ENCODE data around the gene RBPJ.

The RBPJ gene

DNA sequence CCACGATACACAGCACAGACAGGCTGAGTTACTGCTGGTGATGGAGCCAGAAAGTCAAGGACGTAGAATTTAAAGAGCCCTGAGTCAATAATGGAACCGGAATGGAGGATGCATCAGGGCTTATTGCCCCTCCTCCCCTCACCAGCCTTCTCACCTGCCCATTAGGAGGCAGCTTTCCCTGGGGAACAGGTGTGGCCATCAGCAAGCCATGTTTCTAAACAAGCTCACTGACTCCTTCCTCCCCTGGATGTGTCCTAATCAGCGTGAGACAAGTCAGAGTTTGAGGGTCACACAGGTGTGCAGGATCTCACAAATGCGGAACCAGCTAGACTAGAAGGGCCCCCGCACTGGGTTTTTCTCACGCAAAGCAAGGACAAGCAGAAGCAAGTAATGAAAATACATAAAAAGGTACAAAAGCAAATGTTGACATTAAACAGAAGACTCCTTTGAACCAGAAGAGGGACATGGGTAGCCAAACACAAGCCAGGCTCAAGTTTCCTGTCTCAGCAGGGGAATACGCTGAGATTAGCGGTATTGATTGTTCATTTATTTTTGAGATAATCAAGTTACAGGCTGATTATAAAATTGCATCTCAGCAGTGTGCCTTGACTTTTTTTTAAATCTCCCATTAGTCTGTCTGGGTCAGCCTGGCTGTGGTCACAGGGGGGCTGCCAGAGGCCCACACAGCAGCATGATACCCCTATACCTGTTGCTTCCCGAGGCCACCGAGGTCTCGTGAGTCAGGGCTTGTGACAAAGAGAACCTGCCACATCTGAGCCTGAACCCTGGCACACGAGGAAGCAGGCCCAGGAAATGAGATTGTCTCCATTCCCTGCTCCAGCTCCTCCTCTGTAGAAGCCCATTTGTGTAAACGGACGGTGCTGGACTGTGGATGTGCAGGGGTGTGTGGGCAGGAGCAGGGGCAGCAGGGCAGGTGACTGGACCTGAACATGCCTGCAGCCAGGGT is 132.0 kb downstream of the RBPJ start:
- Mint-ChIP-seq H3K4me1 (no peaks in the 10 kb centered on the region), H3K27me3 (no peaks in the 10 kb centered on the region), H3K4me3 (no peak overlapping the region), H3K9me3 (no peaks in the 10 kb centered on the region), H3K27ac (ENCODE audit: low read depth) (no peak overlapping the region), H3K36me3 (ENCODE audit: insufficient read depth) (peaks cover 3% of the 10 kb centered on the region)
- no peak for ATAC-seq (replicated peaks; ENCODE audit: extremely low read depth, poor library complexity, severe bottlenecking)
- DNase-seq (ENCODE audit: low spot score in 2 of 2): no peak

DNA sequence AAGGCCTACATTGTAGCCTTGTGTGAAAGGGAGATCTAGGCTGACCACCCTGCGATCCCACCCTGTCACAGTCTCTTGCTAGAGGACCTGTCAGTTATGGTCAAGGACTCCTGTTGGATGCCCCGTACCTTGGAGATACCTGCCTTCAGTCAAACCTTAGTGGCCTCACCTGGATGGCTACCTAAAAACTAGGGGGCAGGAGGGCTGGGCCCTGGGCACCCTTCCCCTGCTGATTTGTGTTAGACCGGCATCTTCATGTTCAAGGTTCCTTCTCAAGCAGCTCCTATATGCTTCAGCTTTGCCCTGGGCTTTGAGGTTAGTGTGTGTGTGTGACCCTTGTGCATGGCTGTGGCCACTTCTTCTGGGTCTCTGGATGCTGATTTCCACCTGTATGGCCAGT is 134.1 kb downstream of the RBPJ start:
- DNase-seq (ENCODE audit: low spot score in 2 of 2) (no peak), ATAC-seq (replicated peaks; ENCODE audit: extremely low read depth, poor library complexity, severe bottlenecking) (no peak)
- Mint-ChIP-seq H3K27ac (ENCODE audit: low read depth) (no peak overlapping the region), H3K4me3 (no peak overlapping the region), H3K9me3 (no peaks in the 10 kb centered on the region), H3K36me3 (ENCODE audit: insufficient read depth) (peaks cover 3% of the 10 kb centered on the region), H3K4me1 (peaks cover 5% of the 10 kb centered on the region), H3K27me3 (no peaks in the 10 kb centered on the region)

DNA sequence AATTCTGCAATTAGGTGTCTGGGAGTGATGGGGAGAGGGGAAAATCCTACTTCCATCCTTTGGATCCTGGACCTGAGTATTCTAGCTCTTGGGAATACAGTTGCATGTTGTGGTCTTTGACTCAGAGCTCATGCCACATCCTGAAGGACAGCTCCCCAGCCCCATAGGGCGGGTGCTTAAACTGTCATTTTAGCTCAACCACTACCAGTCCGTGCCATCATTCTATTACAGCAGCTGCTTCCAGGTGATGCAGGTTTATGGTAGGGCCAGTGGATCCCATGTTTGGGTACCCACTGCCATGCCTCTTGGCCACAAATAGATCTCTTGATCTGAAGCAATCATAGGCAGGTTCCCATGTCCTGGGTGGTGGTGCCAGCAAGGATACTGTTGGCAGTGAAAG is 134.8 kb downstream of the RBPJ start:
- Mint-ChIP-seq H3K27ac (ENCODE audit: low read depth) (no peak overlapping the region), H3K4me1 (peaks cover 5% of the 10 kb centered on the region), H3K36me3 (ENCODE audit: insufficient read depth) (peaks cover 3% of the 10 kb centered on the region), H3K4me3 (no peak overlapping the region), H3K9me3 (no peaks in the 10 kb centered on the region), H3K27me3 (no peaks in the 10 kb centered on the region)
- ATAC-seq (replicated peaks; ENCODE audit: extremely low read depth, poor library complexity, severe bottlenecking) (no peak), DNase-seq (ENCODE audit: low spot score in 2 of 2) (no peak)

DNA sequence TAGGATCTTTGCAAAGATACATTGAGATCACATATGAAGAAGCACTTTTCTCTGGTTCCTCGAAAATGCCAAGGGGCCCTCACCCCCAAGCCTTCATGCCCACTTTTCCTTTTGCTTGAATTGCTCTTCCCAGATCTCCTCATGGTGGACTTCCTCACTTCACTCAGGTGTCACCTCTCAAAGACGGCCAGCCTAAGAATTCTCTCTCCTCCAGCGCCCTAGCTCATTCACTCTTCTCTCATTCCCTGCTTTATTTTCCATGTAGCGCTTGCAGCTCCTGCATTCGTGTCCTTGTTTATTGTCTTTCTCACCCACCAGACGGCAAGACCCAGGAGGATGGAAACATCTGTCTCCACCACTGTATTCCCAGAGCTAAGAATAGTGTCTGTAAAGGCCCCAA is 136.6 kb downstream of the RBPJ start:
- Mint-ChIP-seq H3K9me3 (no peaks in the 10 kb centered on the region), H3K36me3 (ENCODE audit: insufficient read depth) (peaks cover 3% of the 10 kb centered on the region), H3K27ac (ENCODE audit: low read depth) (no peak overlapping the region), H3K4me3 (no peak overlapping the region), H3K4me1 (peaks cover 5% of the 10 kb centered on the region), H3K27me3 (no peaks in the 10 kb centered on the region)
- no peak for ATAC-seq (replicated peaks; ENCODE audit: extremely low read depth, poor library complexity, severe bottlenecking)
- DNase-seq (ENCODE audit: low spot score in 2 of 2): no peak

DNA sequence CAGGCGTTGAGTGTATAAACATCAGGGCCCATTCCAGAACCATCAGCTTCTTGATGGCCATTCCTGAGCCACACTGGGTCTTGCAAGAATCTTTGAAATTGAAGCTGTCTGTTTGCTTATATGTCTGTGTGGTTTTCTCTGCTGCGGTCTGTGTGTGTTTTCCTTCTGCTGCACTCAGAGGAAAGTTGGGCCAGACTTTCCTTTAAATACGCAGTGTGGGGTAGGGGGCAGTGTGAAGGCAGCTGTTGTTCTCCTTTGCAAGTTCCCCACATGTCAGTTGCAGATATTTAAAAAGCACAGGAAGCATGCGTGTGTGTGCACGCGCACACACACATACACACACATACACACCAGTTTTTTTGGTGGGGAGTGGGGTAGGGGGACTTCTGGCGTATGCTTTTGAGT is 137.3 kb downstream of the RBPJ start:
- Mint-ChIP-seq H3K27ac (ENCODE audit: low read depth) (no peak overlapping the region), H3K36me3 (ENCODE audit: insufficient read depth) (peaks cover 2% of the 10 kb centered on the region), H3K4me3 (no peak overlapping the region), H3K27me3 (no peaks in the 10 kb centered on the region), H3K4me1 (peaks cover 5% of the 10 kb centered on the region), H3K9me3 (no peaks in the 10 kb centered on the region)
- no peak for DNase-seq (ENCODE audit: low spot score in 2 of 2)
- ATAC-seq (replicated peaks; ENCODE audit: extremely low read depth, poor library complexity, severe bottlenecking): no peak

DNA sequence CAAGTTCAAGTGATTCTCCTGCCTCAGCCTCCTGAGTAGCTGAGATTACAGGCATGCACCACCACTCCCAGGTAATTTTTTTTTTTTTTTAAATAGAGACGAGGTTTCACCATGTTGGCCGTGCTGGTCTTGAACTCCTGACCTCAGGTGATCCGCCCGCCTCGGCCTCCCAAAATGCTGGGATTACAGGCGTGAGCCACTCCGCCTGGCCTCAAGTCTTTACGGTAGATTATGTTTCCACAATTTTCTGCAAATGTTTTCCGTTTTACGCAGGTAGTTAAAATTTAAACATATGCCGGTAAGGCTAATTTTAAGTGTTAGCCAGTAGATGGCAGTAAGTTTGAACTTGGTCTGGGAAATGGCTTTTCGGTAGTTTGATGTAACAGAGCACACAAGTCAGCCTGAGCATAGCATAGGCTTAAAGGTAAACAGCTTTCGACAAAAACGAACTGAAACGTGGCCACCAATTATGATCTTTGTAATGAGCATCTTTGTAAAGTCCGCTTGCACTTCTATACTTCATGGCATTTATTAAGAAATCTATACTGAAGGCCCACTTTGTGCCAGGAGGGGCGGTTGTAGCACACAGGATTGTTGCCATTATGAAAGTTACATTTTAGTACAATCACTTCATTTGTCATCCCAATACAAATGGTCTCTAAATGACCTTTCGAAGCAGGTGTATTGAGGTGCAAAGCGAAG is 138.4 kb downstream of the RBPJ start:
- ATAC-seq (replicated peaks; ENCODE audit: extremely low read depth, poor library complexity, severe bottlenecking) (peak; percentile 40), DNase-seq (ENCODE audit: low spot score in 2 of 2) (no peak)
- no peaks in the 10 kb centered on the region for H3K36me3 Mint-ChIP-seq (ENCODE audit: insufficient read depth)
- no peaks in the 10 kb centered on the region for H3K27me3 Mint-ChIP-seq
- no peak overlapping the region for H3K27ac Mint-ChIP-seq (ENCODE audit: low read depth)
- peaks cover 5% of the 10 kb centered on the region for H3K4me1 Mint-ChIP-seq
- H3K9me3 Mint-ChIP-seq: no peaks in the 10 kb centered on the region
- no peak overlapping the region for H3K4me3 Mint-ChIP-seq

DNA sequence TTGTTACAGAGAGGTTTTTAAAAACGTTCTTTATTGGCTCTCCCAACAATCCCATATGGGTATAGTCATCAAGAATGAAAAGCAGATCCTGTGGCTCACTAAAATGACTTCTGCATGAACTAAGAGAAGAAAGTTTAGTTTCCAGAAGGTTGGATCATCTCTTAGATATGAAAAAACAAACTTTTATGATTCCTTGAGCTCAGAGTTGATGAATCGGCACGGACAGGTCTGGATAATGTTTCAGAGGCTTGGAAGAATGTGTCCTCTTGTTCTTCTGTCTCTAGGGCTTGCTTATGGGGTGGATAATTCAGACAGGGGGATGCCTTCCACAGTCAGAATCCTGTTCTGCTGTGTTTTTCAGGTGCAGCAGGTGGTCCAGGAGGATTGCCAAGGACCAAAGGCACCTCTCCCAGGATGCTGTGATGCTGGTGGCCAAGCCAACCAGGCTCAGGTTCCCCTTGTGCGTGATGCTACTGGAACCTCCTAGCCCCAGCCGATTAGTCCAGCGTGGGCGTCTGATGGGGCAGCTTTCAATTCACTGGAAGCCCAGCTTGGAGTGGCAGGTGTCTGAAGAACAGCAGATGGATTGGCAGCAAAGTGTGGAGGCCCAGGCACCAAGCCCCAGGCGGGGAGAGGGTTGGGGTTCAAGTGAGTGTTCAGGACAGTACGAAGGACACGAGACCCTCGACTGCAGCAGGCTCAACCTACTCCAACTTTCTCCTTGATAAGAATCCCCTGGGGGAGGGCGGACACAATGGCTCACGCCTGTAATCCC is 139.1 kb downstream of the RBPJ start:
- H3K36me3 Mint-ChIP-seq (ENCODE audit: insufficient read depth): no peaks in the 10 kb centered on the region
- peaks cover 5% of the 10 kb centered on the region for H3K4me1 Mint-ChIP-seq
- no peaks in the 10 kb centered on the region for H3K9me3 Mint-ChIP-seq
- H3K4me3 Mint-ChIP-seq: no peak overlapping the region
- no peak for DNase-seq (ENCODE audit: low spot score in 2 of 2)
- no peak for ATAC-seq (replicated peaks; ENCODE audit: extremely low read depth, poor library complexity, severe bottlenecking)
- peaks cover 7% of the 10 kb centered on the region for H3K27me3 Mint-ChIP-seq
- H3K27ac Mint-ChIP-seq (ENCODE audit: low read depth): no peak overlapping the region

DNA sequence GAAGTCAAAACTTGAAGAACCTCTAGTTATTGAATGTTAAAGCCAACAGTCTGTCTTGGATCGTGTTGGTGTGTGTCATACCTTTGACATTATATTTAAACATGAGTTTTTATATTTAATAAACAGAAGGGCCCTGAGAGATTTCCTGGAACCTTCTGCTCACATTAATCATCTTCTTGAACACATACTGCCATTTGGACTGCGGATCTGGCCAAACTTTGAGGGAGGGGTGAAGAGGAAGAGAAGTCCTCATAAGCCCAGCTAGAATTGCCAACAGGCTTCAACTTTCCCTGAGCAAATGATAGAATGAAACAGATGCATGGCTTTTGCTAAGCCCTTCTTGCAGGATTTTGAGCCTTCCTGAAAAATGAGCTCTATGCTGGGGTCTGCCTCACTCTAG is 142.1 kb downstream of the RBPJ start:
- H3K27ac Mint-ChIP-seq (ENCODE audit: low read depth): no peak overlapping the region
- peaks cover 26% of the 10 kb centered on the region for H3K27me3 Mint-ChIP-seq
- H3K36me3 Mint-ChIP-seq (ENCODE audit: insufficient read depth): peaks cover 1% of the 10 kb centered on the region
- peaks cover 5% of the 10 kb centered on the region for H3K4me1 Mint-ChIP-seq
- ATAC-seq (replicated peaks; ENCODE audit: extremely low read depth, poor library complexity, severe bottlenecking) (no peak), DNase-seq (ENCODE audit: low spot score in 2 of 2) (no peak)
- no peaks in the 10 kb centered on the region for H3K9me3 Mint-ChIP-seq
- no peak overlapping the region for H3K4me3 Mint-ChIP-seq

DNA sequence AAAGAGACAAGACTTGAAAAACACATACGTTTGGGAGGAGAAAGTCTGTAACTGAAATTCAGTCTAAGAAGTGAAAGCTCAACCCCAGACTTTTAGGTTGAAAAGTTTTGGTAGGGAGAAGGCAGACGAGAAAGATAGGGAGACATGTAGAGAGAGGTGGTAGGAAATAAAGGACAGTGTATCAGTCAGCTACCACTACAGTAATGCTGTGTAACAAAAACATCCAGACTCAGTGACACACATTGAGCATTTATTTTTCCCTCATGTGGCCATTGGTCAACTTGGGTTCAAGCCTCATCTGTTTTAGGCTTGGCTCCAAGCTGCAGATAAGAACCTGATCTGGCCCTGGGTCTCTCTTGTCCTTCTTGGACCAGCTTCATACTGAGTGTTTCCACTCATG is 142.6 kb downstream of the RBPJ start:
- peaks cover 26% of the 10 kb centered on the region for H3K27me3 Mint-ChIP-seq

DNA sequence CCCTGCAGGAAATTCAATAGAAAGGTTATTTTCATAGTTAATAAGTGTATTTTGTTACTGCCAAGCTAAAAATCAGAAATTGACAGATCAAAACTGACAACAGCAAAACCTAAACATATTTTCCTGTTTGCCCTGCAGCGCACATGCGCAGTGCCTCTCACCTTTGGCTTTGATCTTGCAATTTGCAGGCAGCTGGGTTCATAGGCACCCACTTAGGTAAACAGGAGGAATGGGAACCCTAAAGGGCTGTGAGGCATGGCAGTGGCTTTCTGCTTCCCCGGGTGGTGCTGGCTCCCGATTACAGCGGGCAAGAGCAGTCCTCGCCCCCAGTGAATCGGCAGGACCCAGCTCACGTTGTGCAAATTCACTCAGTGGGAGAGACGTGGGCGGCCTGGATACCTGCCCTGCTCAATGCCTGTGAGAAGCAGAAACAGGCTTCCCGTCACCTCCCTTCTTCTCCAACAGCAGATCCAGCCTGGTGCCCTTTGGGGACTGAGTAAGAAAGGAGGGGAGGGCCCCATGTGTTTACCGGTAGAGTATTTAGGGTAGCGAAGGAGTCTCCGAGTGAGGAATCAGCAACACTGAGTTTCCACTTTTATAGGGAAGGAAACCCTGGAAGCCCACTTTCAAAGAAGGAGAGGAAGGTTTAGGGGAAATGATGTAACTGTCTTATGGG is 143.7 kb downstream of the RBPJ start:
- Mint-ChIP-seq H3K9me3 (no peaks in the 10 kb centered on the region), H3K36me3 (ENCODE audit: insufficient read depth) (peaks cover 1% of the 10 kb centered on the region), H3K27me3 (peaks cover 26% of the 10 kb centered on the region), H3K4me1 (peaks cover under 1% of the 10 kb centered on the region), H3K27ac (ENCODE audit: low read depth) (no peak overlapping the region), H3K4me3 (no peak overlapping the region)
- no peak for ATAC-seq (replicated peaks; ENCODE audit: extremely low read depth, poor library complexity, severe bottlenecking)
- DNase-seq (ENCODE audit: low spot score in 2 of 2): no peak

More for the DNA sequence above, 142.6 kb downstream of the RBPJ start:
- H3K27ac Mint-ChIP-seq (ENCODE audit: low read depth): no peak overlapping the region
- peaks cover 5% of the 10 kb centered on the region for H3K4me1 Mint-ChIP-seq
- peaks cover 1% of the 10 kb centered on the region for H3K36me3 Mint-ChIP-seq (ENCODE audit: insufficient read depth)
- no peak for ATAC-seq (replicated peaks; ENCODE audit: extremely low read depth, poor library complexity, severe bottlenecking)
- H3K4me3 Mint-ChIP-seq: no peak overlapping the region
- H3K9me3 Mint-ChIP-seq: no peaks in the 10 kb centered on the region
- DNase-seq (ENCODE audit: low spot score in 2 of 2): no peak

DNA sequence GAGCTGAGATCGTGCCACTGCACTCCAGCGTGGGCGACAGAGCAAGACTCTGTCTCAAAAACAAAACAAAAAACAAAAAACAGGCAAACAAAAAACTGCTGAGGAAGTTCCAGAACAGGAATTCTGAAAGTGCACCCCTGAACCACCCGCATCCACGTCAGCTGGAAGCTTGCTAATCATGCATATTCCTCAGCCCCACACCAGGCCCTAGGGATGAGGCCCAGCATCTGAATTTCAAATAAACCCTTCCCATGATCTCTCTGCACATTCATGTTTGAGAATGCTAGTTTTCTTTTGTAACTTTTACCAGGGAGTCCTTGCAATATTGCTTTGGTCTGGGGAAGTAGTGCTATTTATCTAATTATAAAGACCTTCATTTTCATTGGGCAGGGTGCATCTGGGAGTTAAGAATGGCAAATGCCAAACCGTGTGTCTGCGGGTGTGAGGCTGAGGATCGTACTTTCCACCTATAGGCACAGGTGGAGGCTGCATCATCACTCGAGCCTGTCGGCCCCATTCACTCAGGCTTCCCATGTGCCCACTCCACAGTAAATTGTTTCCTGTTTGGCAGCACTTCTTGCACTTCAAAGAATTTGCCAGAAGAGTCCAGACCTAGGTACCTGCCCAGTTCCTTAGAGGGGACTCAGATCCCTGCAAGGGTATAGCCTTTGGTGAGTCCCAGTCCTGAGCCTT is 145.9 kb downstream of the RBPJ start:
- no peaks in the 10 kb centered on the region for H3K9me3 Mint-ChIP-seq

DNA sequence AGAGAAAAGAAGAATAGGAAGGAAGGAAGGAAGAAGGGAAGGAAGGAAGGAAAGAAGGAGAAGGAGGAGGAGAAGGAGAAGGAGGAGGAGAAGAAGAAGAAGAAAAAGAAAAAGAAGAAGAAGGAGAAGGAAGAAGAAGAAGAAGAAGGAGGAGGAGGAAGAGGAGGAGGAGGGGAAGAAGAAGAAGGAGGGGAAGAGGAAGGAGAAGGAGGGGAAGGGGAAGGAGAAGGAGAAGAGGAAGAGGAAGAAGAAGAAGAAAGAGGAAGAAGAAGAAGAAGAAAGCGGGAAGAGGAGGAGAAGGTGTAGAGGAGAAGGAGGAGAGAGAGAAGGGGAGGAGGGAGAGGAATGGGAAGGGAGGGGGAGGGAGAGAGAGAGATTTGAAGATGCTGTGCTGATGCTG is 146.9 kb downstream of the RBPJ start:
- no peaks in the 10 kb centered on the region for H3K9me3 Mint-ChIP-seq
- H3K27me3 Mint-ChIP-seq: peaks cover 34% of the 10 kb centered on the region
- DNase-seq (ENCODE audit: low spot score in 2 of 2): no peak
- H3K4me3 Mint-ChIP-seq: no peak overlapping the region
- H3K36me3 Mint-ChIP-seq (ENCODE audit: insufficient read depth): peaks cover 1% of the 10 kb centered on the region
- H3K4me1 Mint-ChIP-seq: no peaks in the 10 kb centered on the region
- H3K27ac Mint-ChIP-seq (ENCODE audit: low read depth): no peak overlapping the region
- no peak for ATAC-seq (replicated peaks; ENCODE audit: extremely low read depth, poor library complexity, severe bottlenecking)

More for the DNA sequence above, 145.9 kb downstream of the RBPJ start:
- no peak for ATAC-seq (replicated peaks; ENCODE audit: extremely low read depth, poor library complexity, severe bottlenecking)
- Mint-ChIP-seq H3K27me3 (peaks cover 28% of the 10 kb centered on the region), H3K4me1 (no peaks in the 10 kb centered on the region), H3K27ac (ENCODE audit: low read depth) (no peak overlapping the region), H3K4me3 (no peak overlapping the region), H3K36me3 (ENCODE audit: insufficient read depth) (peaks cover 1% of the 10 kb centered on the region)
- DNase-seq (ENCODE audit: low spot score in 2 of 2): no peak
